Endothelial cell of umbilical vein (primary cell): Measurements from ENCODE around the gene FRY.

ENCODE experiments used
- EZH2 ChIP-seq: IDR thresholded peaks from 2 replicates; pipeline ENCODE4 v1.6.1; 2012; ENCODE audit warnings: borderline replicate concordance, low read depth, mild to moderate bottlenecking, moderate library complexity, low read length, inconsistent platforms; ENCODE audit not compliant: severe bottlenecking
- MYC ChIP-seq: IDR thresholded peaks from one replicate; pipeline ENCODE4 v1.6.1; 2011; ENCODE audit warnings: mild to moderate bottlenecking, low read depth, low read length
- POLR2AphosphoS5 ChIP-seq: IDR thresholded peaks from 2 replicates; pipeline ENCODE4 v1.6.1; 2012; ENCODE audit warnings: low read depth, mild to moderate bottlenecking, control low read depth, low read length, moderate library complexity; ENCODE audit not compliant: insufficient read depth
- TF ChIP-seq, protein P1 (sequence below), 2 donors: IDR thresholded peaks; 1 replicate in 1 of 2; 2 replicates in 1 of 2; pipeline ENCODE4 v1.5.1; 2011; ENCODE audit warnings: low read length in 2 of 2, mild to moderate bottlenecking in 2 of 2, moderate library complexity in 2 of 2, control low read depth in 1 of 2, inconsistent platforms in 1 of 2, low read depth in 1 of 2; ENCODE audit not compliant: insufficient read depth in 1 of 2; ENCODE audit errors: extremely low read depth in 1 of 2

DNA sequence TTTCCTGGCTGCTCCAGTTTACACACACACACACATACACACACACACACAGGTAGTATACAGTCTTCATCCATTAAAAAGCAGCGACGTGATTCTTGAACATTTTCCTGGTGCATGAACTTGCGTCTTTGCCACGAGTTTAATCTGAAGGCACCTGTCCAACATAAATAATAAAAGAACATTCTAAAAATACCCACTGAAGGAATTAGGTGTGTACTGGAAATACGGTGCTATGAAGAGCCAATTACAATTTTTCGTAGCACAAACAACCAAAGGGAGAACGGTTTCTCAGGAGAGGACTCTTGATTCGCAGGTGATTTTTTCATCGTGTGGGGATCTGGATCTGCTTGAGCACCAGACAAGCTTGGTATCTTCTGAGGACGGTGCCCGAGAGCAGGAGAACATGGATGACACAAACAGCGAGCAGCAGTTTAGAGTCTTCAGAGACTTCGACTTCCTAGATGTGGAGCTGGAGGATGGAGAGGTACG is 222.4 kb downstream of the FRY start:
- TF ChIP-seq, protein P1, sequence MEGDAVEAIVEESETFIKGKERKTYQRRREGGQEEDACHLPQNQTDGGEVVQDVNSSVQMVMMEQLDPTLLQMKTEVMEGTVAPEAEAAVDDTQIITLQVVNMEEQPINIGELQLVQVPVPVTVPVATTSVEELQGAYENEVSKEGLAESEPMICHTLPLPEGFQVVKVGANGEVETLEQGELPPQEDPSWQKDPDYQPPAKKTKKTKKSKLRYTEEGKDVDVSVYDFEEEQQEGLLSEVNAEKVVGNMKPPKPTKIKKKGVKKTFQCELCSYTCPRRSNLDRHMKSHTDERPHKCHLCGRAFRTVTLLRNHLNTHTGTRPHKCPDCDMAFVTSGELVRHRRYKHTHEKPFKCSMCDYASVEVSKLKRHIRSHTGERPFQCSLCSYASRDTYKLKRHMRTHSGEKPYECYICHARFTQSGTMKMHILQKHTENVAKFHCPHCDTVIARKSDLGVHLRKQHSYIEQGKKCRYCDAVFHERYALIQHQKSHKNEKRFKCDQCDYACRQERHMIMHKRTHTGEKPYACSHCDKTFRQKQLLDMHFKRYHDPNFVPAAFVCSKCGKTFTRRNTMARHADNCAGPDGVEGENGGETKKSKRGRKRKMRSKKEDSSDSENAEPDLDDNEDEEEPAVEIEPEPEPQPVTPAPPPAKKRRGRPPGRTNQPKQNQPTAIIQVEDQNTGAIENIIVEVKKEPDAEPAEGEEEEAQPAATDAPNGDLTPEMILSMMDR (IDR thresholded peaks at IDR 0.05; ENCODE audit: extremely low read depth in 1 of 2, insufficient read depth in 1 of 2, low read depth in 1 of 2, low read length in 2 of 2) = no peak
- no peak for TF ChIP-seq MYC
- TF ChIP-seq POLR2AphosphoS5 = no peak
- no peak for TF ChIP-seq EZH2
